Upper lobe of right lung (tissue), 1 donor: ENCODE results near the gene SAMD3. TPM values are rescaled to one million over a fixed set of nuclear protein-coding genes. Genes with fewer than 3 reads are reported as not detected.

ENCODE experiments used
- ATAC-seq: fragments of 200-7000 bp; cut with Tn5 transposase; one replicate; pipeline ENCODE4 v1.9.1; 2020; ENCODE audit warnings: mild to moderate bottlenecking, moderate library complexity
- DNase-seq: peaks from one replicate; pipeline ENCODE4 v3.0.0-alpha.2; 2020
- H3K27ac ChIP-seq: fragments of 200-600 bp; one replicate; pipeline ENCODE4 v1.8.0; 2022
- H3K27me3 ChIP-seq: fragments of 200-600 bp; one replicate; pipeline ENCODE4 v1.8.0; 2022; ENCODE audit warnings: mild to moderate bottlenecking
- H3K36me3 ChIP-seq: fragments of 200-600 bp; one replicate; pipeline ENCODE4 v1.8.0; 2022
- H3K4me1 ChIP-seq: fragments of 200-600 bp; one replicate; pipeline ENCODE4 v1.8.0; 2022
- H3K4me3 ChIP-seq: fragments of 200-600 bp; one replicate; pipeline ENCODE4 v1.8.0; 2022; ENCODE audit warnings: mild to moderate bottlenecking
- H3K9me3 ChIP-seq: fragments of 200-600 bp; one replicate; pipeline ENCODE4 v1.8.0; 2022
- CTCF ChIP-seq: fragments of 200-600 bp; IDR thresholded peaks from one replicate; pipeline ENCODE4 v1.8.0; 2022; ENCODE audit warnings: antibody characterized with exemption
- intact Hi-C: fragments of 100-400 bp; cut with DNase I; formaldehyde crosslinking; loops from one replicate; pipeline ENCODE4 v1.11.0; 2022
- total RNA-seq: library from RNA; stranded (reverse); fragmentation: NEBNext Ultra II Directional; extraction: Animal tissue kit (Norgen Biotek cat#: 25700); gene quantifications from one replicate; pipeline ENCODE4 v1.2.1, GENCODE V29; 2021
- donor health status: DM: no; HTN: yes; CAD: no; lungs with severe emphysema.

SAMD3 gene
- total RNA-seq, 1 donor from 2014 or later, result 5.2 TPM

GRCh38 chr6:130259557-130259956 is 36.8 kb upstream of the SAMD3 start:
- H3K4me3 ChIP-seq, result no peak overlapping the region
- intact Hi-C loops, result no loop called here
- TF ChIP-seq CTCF, result no peak
- no peaks in the 10 kb centered on the region for H3K36me3 ChIP-seq
- H3K27ac ChIP-seq, result no peak overlapping the region
- ATAC-seq (no peak), DNase-seq (no peak)
- H3K9me3 ChIP-seq, result no peaks in the 10 kb centered on the region
- H3K27me3 ChIP-seq, result no peaks in the 10 kb centered on the region
- H3K4me1 ChIP-seq, result no peaks in the 10 kb centered on the region

GRCh38 chr6:130259140-130259539 is 36.4 kb upstream of the SAMD3 start:
- no peak overlapping the region for H3K4me3 ChIP-seq
- no peaks in the 10 kb centered on the region for H3K27me3 ChIP-seq
- DNase-seq, result no peak
- no peak for TF ChIP-seq CTCF
- H3K36me3 ChIP-seq, result no peaks in the 10 kb centered on the region
- intact Hi-C loops, result no loop called here
- no peaks in the 10 kb centered on the region for H3K9me3 ChIP-seq
- ATAC-seq, result no peak
- H3K4me1 ChIP-seq, result no peaks in the 10 kb centered on the region
- H3K27ac ChIP-seq, result no peak overlapping the region

- H3K36me3 ChIP-seq, result no peaks in the 10 kb centered on the region
- DNase-seq (no peak), ATAC-seq (no peak)
- H3K27ac ChIP-seq, result no peak overlapping the region
- intact Hi-C loops, result no loop called here
- no peak for TF ChIP-seq CTCF
- no peak overlapping the region for H3K4me3 ChIP-seq
- H3K4me1 ChIP-seq, result no peaks in the 10 kb centered on the region
- no peaks in the 10 kb centered on the region for H3K27me3 ChIP-seq
- H3K9me3 ChIP-seq, result no peaks in the 10 kb centered on the region
Measured at GRCh38 chr6:130252527-130253237, 29.9 kb upstream of the SAMD3 start.

- no peaks in the 10 kb centered on the region for H3K36me3 ChIP-seq
- no peak for ATAC-seq
- H3K27ac ChIP-seq, result no peak overlapping the region
- no peak overlapping the region for H3K4me3 ChIP-seq
- TF ChIP-seq CTCF, result no peak
- no peaks in the 10 kb centered on the region for H3K9me3 ChIP-seq
- intact Hi-C loops, result no loop called here
- no peaks in the 10 kb centered on the region for H3K4me1 ChIP-seq
- DNase-seq, result no peak
- no peaks in the 10 kb centered on the region for H3K27me3 ChIP-seq
Measured at GRCh38 chr6:130245267-130245666, 22.5 kb upstream of the SAMD3 start.

- DNase-seq (no peak), ATAC-seq (no peak)
- Histone ChIP-seq H3K4me3 (no peak overlapping the region), H3K36me3 (no peaks in the 10 kb centered on the region), H3K27ac (no peak overlapping the region), H3K27me3 (no peaks in the 10 kb centered on the region), H3K9me3 (no peaks in the 10 kb centered on the region), H3K4me1 (no peaks in the 10 kb centered on the region)
- no peak for TF ChIP-seq CTCF
- intact Hi-C loops, result no loop called here
Measured at GRCh38 chr6:130244728-130245127, 22.0 kb upstream of the SAMD3 start.

- intact Hi-C loops, result no loop called here
- Histone ChIP-seq H3K27me3 (no peaks in the 10 kb centered on the region), H3K27ac (no peak overlapping the region), H3K4me1 (no peaks in the 10 kb centered on the region), H3K4me3 (no peak overlapping the region), H3K9me3 (no peaks in the 10 kb centered on the region), H3K36me3 (no peaks in the 10 kb centered on the region)
- DNase-seq (no peak), ATAC-seq (no peak)
- no peak for TF ChIP-seq CTCF
Measured at GRCh38 chr6:130240232-130240631, 17.5 kb upstream of the SAMD3 start.
